Measurements from ENCODE around the gene RNASEH2B.

The RNASEH2B gene

DNA sequence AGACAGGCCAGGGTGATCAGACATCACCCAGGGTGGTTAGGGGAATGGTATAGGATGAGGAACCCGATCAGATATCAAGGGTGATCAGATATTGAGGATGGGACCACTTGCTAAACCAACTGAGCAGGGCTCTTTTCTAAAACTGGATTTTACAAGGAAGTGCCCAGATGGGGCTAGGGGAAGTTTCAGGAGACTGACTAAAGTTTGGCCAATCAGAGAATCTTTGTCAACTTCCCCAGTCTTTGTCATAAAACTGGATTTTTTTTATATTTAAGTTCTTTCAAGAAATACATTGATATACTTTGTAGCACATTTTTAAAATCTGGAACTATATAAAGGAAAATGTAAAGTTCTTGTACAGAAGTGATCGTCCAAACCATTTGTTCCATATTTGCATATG, 35.6 kb upstream of the RNASEH2B start:
- TF ChIP-seq, protein P1, sequence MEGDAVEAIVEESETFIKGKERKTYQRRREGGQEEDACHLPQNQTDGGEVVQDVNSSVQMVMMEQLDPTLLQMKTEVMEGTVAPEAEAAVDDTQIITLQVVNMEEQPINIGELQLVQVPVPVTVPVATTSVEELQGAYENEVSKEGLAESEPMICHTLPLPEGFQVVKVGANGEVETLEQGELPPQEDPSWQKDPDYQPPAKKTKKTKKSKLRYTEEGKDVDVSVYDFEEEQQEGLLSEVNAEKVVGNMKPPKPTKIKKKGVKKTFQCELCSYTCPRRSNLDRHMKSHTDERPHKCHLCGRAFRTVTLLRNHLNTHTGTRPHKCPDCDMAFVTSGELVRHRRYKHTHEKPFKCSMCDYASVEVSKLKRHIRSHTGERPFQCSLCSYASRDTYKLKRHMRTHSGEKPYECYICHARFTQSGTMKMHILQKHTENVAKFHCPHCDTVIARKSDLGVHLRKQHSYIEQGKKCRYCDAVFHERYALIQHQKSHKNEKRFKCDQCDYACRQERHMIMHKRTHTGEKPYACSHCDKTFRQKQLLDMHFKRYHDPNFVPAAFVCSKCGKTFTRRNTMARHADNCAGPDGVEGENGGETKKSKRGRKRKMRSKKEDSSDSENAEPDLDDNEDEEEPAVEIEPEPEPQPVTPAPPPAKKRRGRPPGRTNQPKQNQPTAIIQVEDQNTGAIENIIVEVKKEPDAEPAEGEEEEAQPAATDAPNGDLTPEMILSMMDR (conservative IDR thresholded peaks at IDR 0.05; ENCODE audit: low read depth, low read length) = no peak

GRCh38 chr13:50882816-50883435, 26.7 kb upstream of the RNASEH2B start:
- H3K4me3 ChIP-seq (ENCODE audit: low read length) = no peak overlapping the region
- TF ChIP-seq, protein P1 (conservative IDR thresholded peaks at IDR 0.05; ENCODE audit: low read depth, low read length) = no peak
- no peak for DNase-seq (ENCODE audit: low read depth)

More for the DNA sequence above, 35.6 kb upstream of the RNASEH2B start:
- no peak overlapping the region for H3K4me3 ChIP-seq (ENCODE audit: low read length)
- no peak for DNase-seq (ENCODE audit: low read depth)

DNA sequence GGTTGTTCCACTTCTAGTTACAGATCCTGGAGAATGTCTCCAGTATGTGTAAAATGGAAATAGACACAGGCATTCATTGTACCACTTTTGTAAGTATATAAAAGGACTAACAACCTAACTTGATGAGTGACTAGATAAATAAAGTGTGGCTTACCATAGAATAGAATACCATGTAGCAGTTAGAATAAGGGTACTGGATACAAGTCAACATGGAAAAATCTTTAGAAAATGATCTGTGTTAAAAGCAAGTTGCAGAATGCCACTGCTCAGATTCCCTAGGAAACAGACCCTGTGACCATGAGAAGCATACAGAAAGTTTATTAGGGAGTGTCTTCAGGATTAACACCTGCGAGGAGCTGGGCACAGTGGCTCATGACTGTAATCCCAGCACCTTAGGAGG, 25.9 kb upstream of the RNASEH2B start:
- no peak for DNase-seq (ENCODE audit: low read depth)
- H3K4me3 ChIP-seq (ENCODE audit: low read length) = no peak overlapping the region
- TF ChIP-seq, protein P1 (conservative IDR thresholded peaks at IDR 0.05; ENCODE audit: low read depth, low read length) = no peak

DNA sequence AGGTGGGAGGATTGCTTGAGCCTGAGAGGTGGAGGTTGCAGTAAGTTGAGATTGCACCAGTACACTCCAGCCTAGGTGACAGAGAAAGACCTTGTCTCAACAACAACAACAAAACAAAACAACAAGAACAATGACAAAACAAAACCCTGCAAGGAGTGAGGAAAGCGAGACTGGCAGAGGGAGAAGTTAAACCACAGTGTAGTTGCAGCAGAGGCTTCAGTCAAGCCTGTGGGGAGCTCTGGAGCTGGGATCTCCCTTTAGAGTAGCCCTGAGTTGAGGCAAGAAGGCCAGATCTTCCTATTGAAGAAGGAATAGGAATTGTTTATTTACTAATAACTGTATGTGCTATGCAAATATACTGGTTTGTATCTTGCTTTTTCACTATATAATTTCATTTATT, 25.3 kb upstream of the RNASEH2B start:
- no peak for DNase-seq (ENCODE audit: low read depth)
- TF ChIP-seq, protein P1 (conservative IDR thresholded peaks at IDR 0.05; ENCODE audit: low read depth, low read length) = no peak
- no peak overlapping the region for H3K4me3 ChIP-seq (ENCODE audit: low read length)

- DNase-seq (ENCODE audit: low read depth) = no peak
- no peak overlapping the region for H3K4me3 ChIP-seq (ENCODE audit: low read length)
- TF ChIP-seq, protein P1 (conservative IDR thresholded peaks at IDR 0.05; ENCODE audit: low read depth, low read length) = no peak
Observed at GRCh38 chr13:50887151-50887550, 22.4 kb upstream of the RNASEH2B start.

- no peak overlapping the region for H3K4me3 ChIP-seq (ENCODE audit: low read length)
- DNase-seq (ENCODE audit: low read depth) = no peak
- TF ChIP-seq, protein P1 (conservative IDR thresholded peaks at IDR 0.05; ENCODE audit: low read depth, low read length) = no peak
Observed at GRCh38 chr13:50888362-50888761, 21.2 kb upstream of the RNASEH2B start.

GRCh38 chr13:50889317-50889716, 20.3 kb upstream of the RNASEH2B start:
- H3K4me3 ChIP-seq (ENCODE audit: low read length) = no peak overlapping the region
- DNase-seq (ENCODE audit: low read depth) = no peak
- TF ChIP-seq, protein P1 (conservative IDR thresholded peaks at IDR 0.05; ENCODE audit: low read depth, low read length) = no peak
